HS-27A (cell line): Measurements from ENCODE around the gene C19orf73.

ENCODE experiments used
- DNase-seq: peaks from one replicate; pipeline ENCODE4 v3.0.0-alpha.2; 2012; ENCODE audit warnings: low read depth, missing footprints

Gene C19orf73

GRCh38 chr19:49118565-49119410, at the start of gene C19orf73:
Gene C19orf73 (minus strand): TSS chr19:49119143. CDS start chr19:49119022, 121 bp downstream.
- peak; percentile 82 for DNase-seq

- DNase-seq: no peak
Observed at GRCh38 chr19:49168421-49168820, 49.5 kb upstream of the C19orf73 start.

GRCh38 chr19:49167857-49168409, 49.0 kb upstream of the C19orf73 start:
- DNase-seq: no peak

- DNase-seq: no peak
Observed at GRCh38 chr19:49165865-49166301, 46.9 kb upstream of the C19orf73 start.

GRCh38 chr19:49165111-49165750, 46.3 kb upstream of the C19orf73 start:
- no peak for DNase-seq

GRCh38 chr19:49161987-49162386, 43.0 kb upstream of the C19orf73 start:
- no peak for DNase-seq

GRCh38 chr19:49160450-49161189, 41.7 kb upstream of the C19orf73 start:
- DNase-seq: no peak

- peak; percentile 64 for DNase-seq
Observed at GRCh38 chr19:49157445-49158224, 38.7 kb upstream of the C19orf73 start, which contains the start of gene TRPM4. Gene TRPM4 (plus strand): TSS chr19:49157792. CDS start chr19:49157867, 75 bp downstream.

- DNase-seq: no peak
Observed at GRCh38 chr19:49155820-49156346, 36.9 kb upstream of the C19orf73 start.

- DNase-seq: no peak
Observed at GRCh38 chr19:49155005-49155819, 36.3 kb upstream of the C19orf73 start, which contains the start of gene HRC. Gene HRC (minus strand): TSS chr19:49155396. CDS start chr19:49155237, 159 bp downstream.

GRCh38 chr19:49154279-49154678, 35.3 kb upstream of the C19orf73 start:
- DNase-seq: no peak

- DNase-seq: no peak
Observed at GRCh38 chr19:49153167-49153809, 34.3 kb upstream of the C19orf73 start.

- no peak for DNase-seq
Observed at GRCh38 chr19:49152119-49152550, 33.2 kb upstream of the C19orf73 start.

GRCh38 chr19:49151267-49152118, 32.5 kb upstream of the C19orf73 start:
- DNase-seq: no peak

GRCh38 chr19:49150944-49151243, 32.0 kb upstream of the C19orf73 start:
- DNase-seq: no peak

GRCh38 chr19:49150106-49150943, 31.4 kb upstream of the C19orf73 start:
- DNase-seq: peak; percentile 61

GRCh38 chr19:49149652-49150105, 30.7 kb upstream of the C19orf73 start:
- DNase-seq: peak; percentile 71
